Prostate gland (tissue), 2 donors: Measurements from ENCODE around the gene JSRP1.

Experiments used
- POLR2A ChIP-seq: fragments of 450-650 bp; IDR thresholded peaks from one replicate; pipeline ENCODE4 v1.6.1; 2016; ENCODE audit warnings: antibody characterized with exemption, mild to moderate bottlenecking
- POLR2AphosphoS5 ChIP-seq: sonication (generic); formaldehyde crosslinking; IDR thresholded peaks from one replicate; pipeline ENCODE4 v1.6.1; 2017; ENCODE audit warnings: antibody characterized with exemption
- TF ChIP-seq, protein P1 (sequence below), 4 experiments: fragments of 200-600 bp in 2 of 4; fragments of 450-650 bp in 2 of 4; sonication (generic) in 2 of 4; IDR thresholded peaks; 1 replicate in 3 of 4; 2 replicates in 1 of 4; pipeline ENCODE4 v1.5.1; 2016 to 2019; ENCODE audit warnings: antibody characterized with exemption in 4 of 4, mild to moderate bottlenecking in 2 of 4, moderate library complexity in 2 of 4

DNA sequence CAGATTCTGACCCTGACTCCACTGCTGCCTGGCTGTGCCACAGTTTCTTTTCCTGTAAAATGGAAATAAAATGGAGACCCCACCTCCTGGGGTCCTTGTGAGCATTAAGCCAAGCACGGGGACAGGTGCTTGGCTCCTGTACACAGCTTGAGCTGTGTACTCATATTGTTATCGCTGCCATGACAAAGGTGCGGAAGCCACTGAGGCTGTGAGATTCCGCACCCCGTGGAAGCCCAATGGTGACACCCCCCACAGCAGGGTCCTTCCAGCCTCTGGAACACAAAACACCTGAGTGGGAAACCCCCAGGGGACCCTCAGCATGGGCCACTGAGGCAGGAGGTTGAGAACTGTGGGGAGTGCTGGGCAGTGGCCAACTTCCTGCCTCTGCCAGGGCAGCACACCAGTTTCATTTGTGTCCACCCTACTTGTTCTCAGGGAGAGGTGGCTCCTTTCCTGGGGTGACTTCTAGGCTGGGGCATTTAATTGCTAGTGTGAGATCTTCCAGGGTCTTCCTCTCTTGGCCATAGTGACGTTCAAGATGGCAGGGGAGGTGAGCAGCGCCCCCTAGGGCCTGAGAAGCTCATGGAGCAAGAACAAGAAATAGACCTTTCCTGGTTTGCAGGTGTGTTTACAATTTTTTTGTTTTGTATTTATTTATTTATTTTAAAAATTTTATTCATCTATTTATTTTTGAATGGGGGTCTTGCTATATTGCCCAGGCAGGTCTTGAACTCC is 5.4 kb upstream of the JSRP1 start:
- TF ChIP-seq POLR2AphosphoS5, result no peak
- TF ChIP-seq, protein P1, sequence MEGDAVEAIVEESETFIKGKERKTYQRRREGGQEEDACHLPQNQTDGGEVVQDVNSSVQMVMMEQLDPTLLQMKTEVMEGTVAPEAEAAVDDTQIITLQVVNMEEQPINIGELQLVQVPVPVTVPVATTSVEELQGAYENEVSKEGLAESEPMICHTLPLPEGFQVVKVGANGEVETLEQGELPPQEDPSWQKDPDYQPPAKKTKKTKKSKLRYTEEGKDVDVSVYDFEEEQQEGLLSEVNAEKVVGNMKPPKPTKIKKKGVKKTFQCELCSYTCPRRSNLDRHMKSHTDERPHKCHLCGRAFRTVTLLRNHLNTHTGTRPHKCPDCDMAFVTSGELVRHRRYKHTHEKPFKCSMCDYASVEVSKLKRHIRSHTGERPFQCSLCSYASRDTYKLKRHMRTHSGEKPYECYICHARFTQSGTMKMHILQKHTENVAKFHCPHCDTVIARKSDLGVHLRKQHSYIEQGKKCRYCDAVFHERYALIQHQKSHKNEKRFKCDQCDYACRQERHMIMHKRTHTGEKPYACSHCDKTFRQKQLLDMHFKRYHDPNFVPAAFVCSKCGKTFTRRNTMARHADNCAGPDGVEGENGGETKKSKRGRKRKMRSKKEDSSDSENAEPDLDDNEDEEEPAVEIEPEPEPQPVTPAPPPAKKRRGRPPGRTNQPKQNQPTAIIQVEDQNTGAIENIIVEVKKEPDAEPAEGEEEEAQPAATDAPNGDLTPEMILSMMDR (IDR thresholded peaks at IDR 0.05), result peak in 2 of 4 experiments; percentile 10 to 23
- no peak for TF ChIP-seq POLR2A
